Measurements from ENCODE around the gene FXYD7.

DNA sequence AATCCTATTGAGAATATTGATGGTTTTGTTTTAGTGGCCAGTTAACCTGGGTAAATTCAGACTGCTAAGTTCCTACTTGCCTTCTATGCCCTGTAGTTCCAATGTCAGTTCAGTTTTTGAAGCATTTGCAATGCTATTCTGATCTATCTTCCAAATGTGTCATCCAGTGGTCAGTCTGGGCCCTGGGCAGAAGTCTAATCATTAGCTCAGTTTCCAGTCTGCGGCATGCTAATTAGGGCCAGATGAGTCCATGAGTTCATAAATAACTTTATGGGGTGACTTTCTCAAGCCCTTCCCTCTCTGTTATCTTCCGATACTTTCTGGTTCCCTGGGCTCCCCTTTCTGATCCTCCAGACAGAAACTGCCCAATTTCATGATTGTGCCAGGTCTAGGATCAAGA is 52.8 kb downstream of the FXYD7 start:
- TF ChIP-seq, protein P1, sequence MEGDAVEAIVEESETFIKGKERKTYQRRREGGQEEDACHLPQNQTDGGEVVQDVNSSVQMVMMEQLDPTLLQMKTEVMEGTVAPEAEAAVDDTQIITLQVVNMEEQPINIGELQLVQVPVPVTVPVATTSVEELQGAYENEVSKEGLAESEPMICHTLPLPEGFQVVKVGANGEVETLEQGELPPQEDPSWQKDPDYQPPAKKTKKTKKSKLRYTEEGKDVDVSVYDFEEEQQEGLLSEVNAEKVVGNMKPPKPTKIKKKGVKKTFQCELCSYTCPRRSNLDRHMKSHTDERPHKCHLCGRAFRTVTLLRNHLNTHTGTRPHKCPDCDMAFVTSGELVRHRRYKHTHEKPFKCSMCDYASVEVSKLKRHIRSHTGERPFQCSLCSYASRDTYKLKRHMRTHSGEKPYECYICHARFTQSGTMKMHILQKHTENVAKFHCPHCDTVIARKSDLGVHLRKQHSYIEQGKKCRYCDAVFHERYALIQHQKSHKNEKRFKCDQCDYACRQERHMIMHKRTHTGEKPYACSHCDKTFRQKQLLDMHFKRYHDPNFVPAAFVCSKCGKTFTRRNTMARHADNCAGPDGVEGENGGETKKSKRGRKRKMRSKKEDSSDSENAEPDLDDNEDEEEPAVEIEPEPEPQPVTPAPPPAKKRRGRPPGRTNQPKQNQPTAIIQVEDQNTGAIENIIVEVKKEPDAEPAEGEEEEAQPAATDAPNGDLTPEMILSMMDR (conservative IDR thresholded peaks at IDR 0.05 in 1 of 2, IDR thresholded peaks at IDR 0.05 in 1 of 2; ENCODE audit: extremely low read depth in 1 of 2, insufficient read depth in 1 of 2, low read depth in 1 of 2, low read length in 2 of 2), result no peak
- no peak for TF ChIP-seq EZH2 (IDR thresholded peaks at IDR 0.05; ENCODE audit: borderline replicate concordance, low read length)
